ENCODE results near the gene ACKR1. TPM values are rescaled to one million over a fixed set of nuclear protein-coding genes. Genes with fewer than 3 reads are reported as not detected.

The ACKR1 gene
- total and polyA plus RNA-seq, 4 donors = 0.08 to 17.2 (median 0.48) TPM; not detected in 1

DNA sequence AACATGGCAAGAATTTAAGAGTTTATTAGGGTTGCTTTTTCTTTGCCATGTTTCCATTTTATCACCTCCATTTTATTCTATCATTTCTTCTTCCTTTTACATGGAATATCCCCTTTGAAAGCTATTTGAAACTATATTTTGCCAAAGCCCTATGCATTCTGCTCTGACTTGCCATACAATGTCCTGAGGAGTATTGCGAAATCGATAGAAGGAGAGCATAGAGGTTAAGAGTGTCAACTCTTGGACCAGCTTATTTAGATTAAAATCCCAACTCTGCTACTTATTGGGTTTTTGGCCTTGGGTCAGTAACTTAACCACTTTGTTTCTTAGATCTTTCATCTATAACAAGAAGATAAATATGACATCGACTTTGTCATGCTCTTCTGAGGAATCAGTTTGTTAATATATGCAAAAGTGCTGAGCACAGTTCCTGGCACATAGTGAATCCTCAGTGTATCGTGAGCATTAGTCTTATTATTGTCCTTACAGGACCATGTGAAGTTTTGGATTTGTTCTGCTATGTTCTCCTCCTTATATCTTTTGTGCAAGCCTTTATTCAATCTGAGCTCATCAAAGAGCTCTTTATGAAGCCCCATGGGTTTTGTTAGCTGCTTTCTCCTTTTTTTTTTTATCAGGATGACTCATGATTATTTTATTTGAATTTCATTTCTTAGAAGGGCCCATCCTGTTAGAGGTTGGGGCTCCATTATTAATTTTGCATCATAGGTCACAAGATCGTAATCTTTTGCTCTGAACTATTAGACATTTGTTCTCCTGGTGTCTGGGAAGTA is 17.6 kb downstream of the ACKR1 start:
- no peak overlapping the region for H3K9ac ChIP-seq (ENCODE audit: low read depth in 1 of 2, low read length in 2 of 2)
- H3K9me3 ChIP-seq (ENCODE audit: control insufficient read depth in 4 of 4, low read length in 3 of 4) = no peaks in the 10 kb centered on the region
- TF ChIP-seq, protein P1, sequence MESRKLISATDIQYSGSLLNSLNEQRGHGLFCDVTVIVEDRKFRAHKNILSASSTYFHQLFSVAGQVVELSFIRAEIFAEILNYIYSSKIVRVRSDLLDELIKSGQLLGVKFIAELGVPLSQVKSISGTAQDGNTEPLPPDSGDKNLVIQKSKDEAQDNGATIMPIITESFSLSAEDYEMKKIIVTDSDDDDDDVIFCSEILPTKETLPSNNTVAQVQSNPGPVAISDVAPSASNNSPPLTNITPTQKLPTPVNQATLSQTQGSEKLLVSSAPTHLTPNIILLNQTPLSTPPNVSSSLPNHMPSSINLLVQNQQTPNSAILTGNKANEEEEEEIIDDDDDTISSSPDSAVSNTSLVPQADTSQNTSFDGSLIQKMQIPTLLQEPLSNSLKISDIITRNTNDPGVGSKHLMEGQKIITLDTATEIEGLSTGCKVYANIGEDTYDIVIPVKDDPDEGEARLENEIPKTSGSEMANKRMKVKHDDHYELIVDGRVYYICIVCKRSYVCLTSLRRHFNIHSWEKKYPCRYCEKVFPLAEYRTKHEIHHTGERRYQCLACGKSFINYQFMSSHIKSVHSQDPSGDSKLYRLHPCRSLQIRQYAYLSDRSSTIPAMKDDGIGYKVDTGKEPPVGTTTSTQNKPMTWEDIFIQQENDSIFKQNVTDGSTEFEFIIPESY (IDR thresholded peaks at IDR 0.05) = no peak
- no peak for TF ChIP-seq YY1 (IDR thresholded peaks at IDR 0.05)
- no peak for TF ChIP-seq TAF1 (conservative IDR thresholded peaks at IDR 0.05)
- TF ChIP-seq HNF4G (IDR thresholded peaks at IDR 0.05) = no peak
- no peak for TF ChIP-seq EGR1 (IDR thresholded peaks at IDR 0.05; ENCODE audit: low read depth in 2 of 2)
- TF ChIP-seq, protein P2, sequence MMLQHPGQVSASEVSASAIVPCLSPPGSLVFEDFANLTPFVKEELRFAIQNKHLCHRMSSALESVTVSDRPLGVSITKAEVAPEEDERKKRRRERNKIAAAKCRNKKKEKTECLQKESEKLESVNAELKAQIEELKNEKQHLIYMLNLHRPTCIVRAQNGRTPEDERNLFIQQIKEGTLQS (IDR thresholded peaks at IDR 0.05) = no peak
- TF ChIP-seq RXRA (IDR thresholded peaks at IDR 0.05) = no peak
- TF ChIP-seq GABPA (IDR thresholded peaks at IDR 0.05 in 1 of 2, conservative IDR thresholded peaks at IDR 0.05 in 1 of 2) = no peak
- no peak for TF ChIP-seq JUND (IDR thresholded peaks at IDR 0.05)
- TF ChIP-seq, protein P3, sequence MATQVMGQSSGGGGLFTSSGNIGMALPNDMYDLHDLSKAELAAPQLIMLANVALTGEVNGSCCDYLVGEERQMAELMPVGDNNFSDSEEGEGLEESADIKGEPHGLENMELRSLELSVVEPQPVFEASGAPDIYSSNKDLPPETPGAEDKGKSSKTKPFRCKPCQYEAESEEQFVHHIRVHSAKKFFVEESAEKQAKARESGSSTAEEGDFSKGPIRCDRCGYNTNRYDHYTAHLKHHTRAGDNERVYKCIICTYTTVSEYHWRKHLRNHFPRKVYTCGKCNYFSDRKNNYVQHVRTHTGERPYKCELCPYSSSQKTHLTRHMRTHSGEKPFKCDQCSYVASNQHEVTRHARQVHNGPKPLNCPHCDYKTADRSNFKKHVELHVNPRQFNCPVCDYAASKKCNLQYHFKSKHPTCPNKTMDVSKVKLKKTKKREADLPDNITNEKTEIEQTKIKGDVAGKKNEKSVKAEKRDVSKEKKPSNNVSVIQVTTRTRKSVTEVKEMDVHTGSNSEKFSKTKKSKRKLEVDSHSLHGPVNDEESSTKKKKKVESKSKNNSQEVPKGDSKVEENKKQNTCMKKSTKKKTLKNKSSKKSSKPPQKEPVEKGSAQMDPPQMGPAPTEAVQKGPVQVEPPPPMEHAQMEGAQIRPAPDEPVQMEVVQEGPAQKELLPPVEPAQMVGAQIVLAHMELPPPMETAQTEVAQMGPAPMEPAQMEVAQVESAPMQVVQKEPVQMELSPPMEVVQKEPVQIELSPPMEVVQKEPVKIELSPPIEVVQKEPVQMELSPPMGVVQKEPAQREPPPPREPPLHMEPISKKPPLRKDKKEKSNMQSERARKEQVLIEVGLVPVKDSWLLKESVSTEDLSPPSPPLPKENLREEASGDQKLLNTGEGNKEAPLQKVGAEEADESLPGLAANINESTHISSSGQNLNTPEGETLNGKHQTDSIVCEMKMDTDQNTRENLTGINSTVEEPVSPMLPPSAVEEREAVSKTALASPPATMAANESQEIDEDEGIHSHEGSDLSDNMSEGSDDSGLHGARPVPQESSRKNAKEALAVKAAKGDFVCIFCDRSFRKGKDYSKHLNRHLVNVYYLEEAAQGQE (IDR thresholded peaks at IDR 0.05) = no peak
- no peak for TF ChIP-seq RAD21 (IDR thresholded peaks at IDR 0.05)
- TF ChIP-seq FOXA2 (IDR thresholded peaks at IDR 0.05) = no peak
- TF ChIP-seq, protein P4, sequence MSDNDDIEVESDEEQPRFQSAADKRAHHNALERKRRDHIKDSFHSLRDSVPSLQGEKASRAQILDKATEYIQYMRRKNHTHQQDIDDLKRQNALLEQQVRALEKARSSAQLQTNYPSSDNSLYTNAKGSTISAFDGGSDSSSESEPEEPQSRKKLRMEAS (IDR thresholded peaks at IDR 0.05) = no peak
- no peak for TF ChIP-seq SP1 (IDR thresholded peaks at IDR 0.05)
- H3K36me3 ChIP-seq (ENCODE audit: control insufficient read depth in 4 of 4, insufficient read depth in 3 of 4, low read depth in 1 of 4, low read length in 3 of 4) = no peaks in the 10 kb centered on the region
- no peak overlapping the region for H3K4me3 ChIP-seq (ENCODE audit: low read depth in 1 of 3, low read length in 3 of 3)
- 89% methylated on average over 5 of the region's 5 CpGs for WGBS
- H3K27me3 ChIP-seq (ENCODE audit: control insufficient read depth in 4 of 4, insufficient read depth in 4 of 4, low read length in 3 of 4) = no peaks in the 10 kb centered on the region
- DNase-seq (ENCODE audit: low spot score) = no peak
- no peak overlapping the region for H3K27ac ChIP-seq (ENCODE audit: low read depth in 1 of 2, low read length in 2 of 2)
- no peaks in the 10 kb centered on the region for H3K4me1 ChIP-seq (ENCODE audit: control insufficient read depth in 4 of 4, insufficient read depth in 4 of 4, low read length in 3 of 4)

DNA sequence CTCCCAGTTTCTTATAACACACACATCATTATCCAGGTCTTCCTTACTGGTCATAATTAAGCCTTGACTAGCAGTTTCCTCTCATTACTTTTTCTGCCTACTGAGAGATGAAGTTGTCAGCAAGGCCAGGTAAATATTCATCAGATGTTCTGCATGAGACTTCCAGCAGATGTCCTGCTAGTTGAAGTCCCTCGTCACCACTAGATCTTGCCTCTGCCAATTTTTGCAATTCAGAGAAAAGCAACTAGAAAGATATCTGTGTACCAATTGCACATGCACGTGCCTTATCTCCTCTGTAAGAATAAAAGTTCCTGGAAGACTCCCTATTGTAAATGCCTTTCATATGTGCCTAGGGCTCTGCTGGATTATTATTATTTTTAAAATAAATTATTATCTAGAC is 18.3 kb downstream of the ACKR1 start:
- Histone ChIP-seq H3K4me3 (ENCODE audit: low read depth in 1 of 3, low read length in 3 of 3) (no peak overlapping the region), H3K4me1 (ENCODE audit: control insufficient read depth in 4 of 4, insufficient read depth in 4 of 4, low read length in 3 of 4) (no peaks in the 10 kb centered on the region), H3K36me3 (ENCODE audit: control insufficient read depth in 4 of 4, insufficient read depth in 3 of 4, low read depth in 1 of 4, low read length in 3 of 4) (no peaks in the 10 kb centered on the region), H3K27ac (ENCODE audit: low read depth in 1 of 2, low read length in 2 of 2) (no peak overlapping the region), H3K27me3 (ENCODE audit: control insufficient read depth in 4 of 4, insufficient read depth in 4 of 4, low read length in 3 of 4) (no peaks in the 10 kb centered on the region), H3K9ac (ENCODE audit: low read depth in 1 of 2, low read length in 2 of 2) (no peak overlapping the region), H3K9me3 (ENCODE audit: control insufficient read depth in 4 of 4, low read length in 3 of 4) (no peaks in the 10 kb centered on the region)
- WGBS = 20% methylated on average over 2 of the region's 2 CpGs
- DNase-seq (ENCODE audit: low spot score) = no peak
- TF ChIP-seq RAD21 (IDR thresholded peaks at IDR 0.05) = peak; percentile 56 to 63
- TF ChIP-seq, protein P3 (IDR thresholded peaks at IDR 0.05) = no peak
- no peak for TF ChIP-seq NR2F2 (IDR thresholded peaks at IDR 0.05)
- no peak for TF ChIP-seq YY1 (IDR thresholded peaks at IDR 0.05)
